ENCODE measurements around the gene GPR85. TPM values are rescaled to one million over a fixed set of nuclear protein-coding genes. Genes with fewer than 3 reads are reported as not detected.
A peak's percentile ranks its signal among the peaks of the same experiment; 100 is the strongest.
"Not testable (repeated sequence)": the region's sequence is repeated elsewhere in the genome, so short reads cannot be mapped to it uniquely, and the experiment has no call there.

GPR85 gene, protein sequence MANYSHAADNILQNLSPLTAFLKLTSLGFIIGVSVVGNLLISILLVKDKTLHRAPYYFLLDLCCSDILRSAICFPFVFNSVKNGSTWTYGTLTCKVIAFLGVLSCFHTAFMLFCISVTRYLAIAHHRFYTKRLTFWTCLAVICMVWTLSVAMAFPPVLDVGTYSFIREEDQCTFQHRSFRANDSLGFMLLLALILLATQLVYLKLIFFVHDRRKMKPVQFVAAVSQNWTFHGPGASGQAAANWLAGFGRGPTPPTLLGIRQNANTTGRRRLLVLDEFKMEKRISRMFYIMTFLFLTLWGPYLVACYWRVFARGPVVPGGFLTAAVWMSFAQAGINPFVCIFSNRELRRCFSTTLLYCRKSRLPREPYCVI
- not detected for total RNA-seq
- 0 reads per million in 2 donors for total RNA-seq

- H3K4me1 Mint-ChIP-seq = peaks cover 7% of the 10 kb centered on the region
- DNase-seq = peak in 2 of 3 donors; percentile 4 to 10
- no peak within 1 kb of the TSS for H3K27ac Mint-ChIP-seq
- H3K36me3 Mint-ChIP-seq (ENCODE audit: low read depth) = no peaks in the 10 kb centered on the region
- H3K27me3 Mint-ChIP-seq = peaks cover 53% of the 10 kb centered on the region
- H3K9me3 ChIP-seq (ENCODE audit: control insufficient read depth, low read length, poor library complexity, severe bottlenecking) = no peaks in the 10 kb centered on the region
- ATAC-seq = peak; percentile 70
- peak within 1 kb of the TSS; percentile 63 for H3K4me3 Mint-ChIP-seq
Measured at GRCh38 chr7:113086431-113086888, at the start of gene GPR85. Gene GPR85 (minus strand): TSS chr7:113086827. CDS start chr7:113084721, 2,106 bp downstream.

GRCh38 chr7:113134025-113134424 lies 47.4 kb upstream of the GPR85 start:
- Mint-ChIP-seq H3K27me3 (peaks cover 16% of the 10 kb centered on the region), H3K36me3 (ENCODE audit: low read depth) (no peaks in the 10 kb centered on the region), H3K4me1 (no peaks in the 10 kb centered on the region), H3K27ac (no peak overlapping the region), H3K4me3 (no peak overlapping the region)
- no peaks in the 10 kb centered on the region for H3K9me3 ChIP-seq (ENCODE audit: control insufficient read depth, low read length, poor library complexity, severe bottlenecking)
- no peak for DNase-seq
- ATAC-seq = no peak

GRCh38 chr7:113131367-113131766 lies 44.7 kb upstream of the GPR85 start:
- no peaks in the 10 kb centered on the region for H3K9me3 ChIP-seq (ENCODE audit: control insufficient read depth, low read length, poor library complexity, severe bottlenecking)
- DNase-seq = no peak
- no peak for ATAC-seq
- Mint-ChIP-seq H3K4me3 (no peak overlapping the region), H3K27ac (no peak overlapping the region), H3K27me3 (peaks cover 10% of the 10 kb centered on the region), H3K4me1 (no peaks in the 10 kb centered on the region), H3K36me3 (ENCODE audit: low read depth) (no peaks in the 10 kb centered on the region)

DNA sequence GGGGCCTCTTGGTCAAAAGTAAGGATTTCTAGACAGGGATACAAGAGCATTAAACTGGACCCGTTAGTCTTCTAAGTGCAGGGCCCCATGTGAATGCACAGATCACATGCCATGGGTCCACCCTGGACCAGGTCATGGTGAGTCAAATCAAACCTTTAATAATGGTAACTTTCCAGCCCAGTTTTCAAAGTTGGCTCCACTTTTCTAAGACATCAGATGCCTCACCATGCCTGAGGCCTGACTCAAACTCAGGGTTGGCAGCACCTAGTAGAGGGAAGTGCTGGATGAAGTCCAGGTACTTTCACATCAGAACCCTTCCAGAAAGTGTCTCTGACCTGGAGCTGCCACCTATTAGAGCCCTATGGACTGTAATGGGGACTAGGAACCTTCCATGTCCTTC lies 41.4 kb upstream of the GPR85 start:
- Mint-ChIP-seq H3K27me3 (peaks cover 12% of the 10 kb centered on the region), H3K4me3 (no peak overlapping the region), H3K4me1 (no peaks in the 10 kb centered on the region), H3K27ac (no peak overlapping the region), H3K36me3 (ENCODE audit: low read depth) (no peaks in the 10 kb centered on the region)
- no peak for ATAC-seq
- DNase-seq = no peak
- no peaks in the 10 kb centered on the region for H3K9me3 ChIP-seq (ENCODE audit: control insufficient read depth, low read length, poor library complexity, severe bottlenecking)

- H3K9me3 ChIP-seq (ENCODE audit: control insufficient read depth, low read length, poor library complexity, severe bottlenecking) = no peaks in the 10 kb centered on the region
- DNase-seq (no peak), ATAC-seq (no peak)
- peaks cover 8% of the 10 kb centered on the region for H3K27me3 Mint-ChIP-seq
- H3K36me3 Mint-ChIP-seq (ENCODE audit: low read depth) = no peaks in the 10 kb centered on the region
- H3K4me1 Mint-ChIP-seq = no peaks in the 10 kb centered on the region
- H3K4me3 Mint-ChIP-seq = no peak overlapping the region
- H3K27ac Mint-ChIP-seq = no peak overlapping the region
Measured at GRCh38 chr7:113125728-113126127, 39.1 kb upstream of the GPR85 start.

DNA sequence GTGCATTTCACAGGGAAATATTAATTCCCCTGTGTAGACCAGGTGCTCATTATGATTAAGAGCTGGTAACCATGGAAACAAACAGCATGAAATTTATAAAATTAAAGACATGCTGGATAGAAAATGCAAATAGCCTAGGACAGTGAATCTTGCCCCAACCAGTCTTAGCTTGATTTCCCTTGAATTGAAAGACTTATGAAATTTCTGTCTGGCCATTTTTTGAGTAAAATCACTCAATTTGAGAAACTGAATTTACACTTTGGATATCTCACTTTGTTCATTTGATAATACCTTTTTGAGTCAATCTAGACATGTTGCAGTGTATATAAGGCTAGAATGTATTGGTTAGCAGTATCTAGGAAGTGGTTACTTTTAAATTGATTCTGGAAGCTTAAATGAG lies 36.1 kb upstream of the GPR85 start:
- Mint-ChIP-seq H3K4me1 (peaks cover 3% of the 10 kb centered on the region), H3K27me3 (peaks cover 8% of the 10 kb centered on the region), H3K27ac (no peak overlapping the region), H3K36me3 (ENCODE audit: low read depth) (peaks cover 2% of the 10 kb centered on the region), H3K4me3 (no peak overlapping the region)
- DNase-seq = no peak
- no peak for ATAC-seq
- no peaks in the 10 kb centered on the region for H3K9me3 ChIP-seq (ENCODE audit: control insufficient read depth, low read length, poor library complexity, severe bottlenecking)

- H3K27me3 Mint-ChIP-seq = peaks cover 8% of the 10 kb centered on the region
- H3K9me3 ChIP-seq (ENCODE audit: control insufficient read depth, low read length, poor library complexity, severe bottlenecking) = no peaks in the 10 kb centered on the region
- ATAC-seq (no peak), DNase-seq (no peak)
- H3K4me1 Mint-ChIP-seq = peaks cover 6% of the 10 kb centered on the region
- H3K4me3 Mint-ChIP-seq = no peak overlapping the region
- H3K27ac Mint-ChIP-seq = no peak overlapping the region
- H3K36me3 Mint-ChIP-seq (ENCODE audit: low read depth) = peaks cover 2% of the 10 kb centered on the region
Measured at GRCh38 chr7:113120647-113121046, 34.0 kb upstream of the GPR85 start.

GRCh38 chr7:113119429-113119828 lies 32.8 kb upstream of the GPR85 start:
- ATAC-seq (no peak), DNase-seq (no peak)
- H3K36me3 Mint-ChIP-seq (ENCODE audit: low read depth) = peaks cover 2% of the 10 kb centered on the region

DNA sequence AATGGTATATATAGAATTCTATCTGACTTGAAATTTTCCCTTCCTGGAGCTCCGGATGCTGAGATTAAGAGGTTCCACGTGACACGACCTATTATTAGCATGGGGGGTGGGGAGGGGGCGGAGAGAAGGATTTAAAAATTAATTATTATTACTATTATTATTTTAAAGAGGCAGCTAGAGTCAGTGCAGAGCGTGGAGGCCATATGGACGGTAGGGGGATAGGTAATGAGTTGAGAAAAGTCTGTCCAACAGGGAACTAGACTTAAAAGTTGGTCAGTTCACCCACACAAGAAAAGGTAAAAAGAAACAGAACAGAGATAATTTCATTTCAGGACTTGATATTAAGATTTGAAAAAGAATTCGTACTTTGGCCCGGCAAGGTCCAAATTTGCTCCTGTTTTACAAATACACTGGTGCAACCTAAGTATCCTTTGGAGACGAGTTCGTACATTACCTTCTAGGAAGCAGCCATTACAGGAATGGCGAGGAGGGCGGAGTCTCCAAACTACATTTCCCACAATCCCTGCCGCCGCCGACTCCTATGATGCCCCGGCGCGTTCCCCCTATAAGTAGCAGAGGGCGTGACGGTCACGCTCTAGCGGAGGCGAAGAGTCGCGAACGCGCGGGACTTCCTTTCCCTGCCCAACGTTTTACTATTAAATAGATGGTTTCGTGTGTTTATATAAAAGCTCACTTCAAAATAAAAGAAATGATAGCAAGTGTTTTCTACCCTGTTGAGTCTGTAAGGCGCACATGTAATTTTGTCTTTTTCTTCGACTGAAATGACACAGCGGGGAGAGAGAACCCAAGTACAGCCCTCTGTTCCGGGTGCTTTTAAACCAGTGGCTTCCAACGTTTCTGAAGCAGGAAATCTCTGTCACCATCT lies 31.7 kb upstream of the GPR85 start, which contains the start of gene SMIM30:
TSS of gene SMIM30 (minus strand) at position 481 of the 886 bp plus-strand sequence. CDS start 976 bp downstream, outside the sequence.
- DNase-seq (peak; percentile 72 to 78 (median 78)), ATAC-seq (peak; percentile 100)
- peak within 1 kb of the TSS; percentile 92 for H3K4me3 Mint-ChIP-seq
- no peaks in the 10 kb centered on the region for H3K9me3 ChIP-seq (ENCODE audit: control insufficient read depth, low read length, poor library complexity, severe bottlenecking)
- H3K4me1 Mint-ChIP-seq = peaks cover 11% of the 10 kb centered on the region
- peaks cover 2% of the 10 kb centered on the region for H3K36me3 Mint-ChIP-seq (ENCODE audit: low read depth)
- H3K27me3 Mint-ChIP-seq = no peaks in the 10 kb centered on the region
- peak within 1 kb of the TSS; percentile 87 for H3K27ac Mint-ChIP-seq

More at GRCh38 chr7:113119429-113119828, 32.8 kb upstream of the GPR85 start:
- peak overlapping the region; percentile 87 for H3K27ac Mint-ChIP-seq
- H3K9me3 ChIP-seq (ENCODE audit: control insufficient read depth, low read length, poor library complexity, severe bottlenecking) = no peaks in the 10 kb centered on the region
- no peaks in the 10 kb centered on the region for H3K27me3 Mint-ChIP-seq
- peak overlapping the region; percentile 19 for H3K4me3 Mint-ChIP-seq
- peaks cover 9% of the 10 kb centered on the region for H3K4me1 Mint-ChIP-seq

- peaks cover 11% of the 10 kb centered on the region for H3K4me1 Mint-ChIP-seq
- not testable (repeated sequence) for H3K27me3 Mint-ChIP-seq; H3K36me3 Mint-ChIP-seq (ENCODE audit: low read depth); H3K9me3 ChIP-seq (ENCODE audit: control insufficient read depth, low read length, poor library complexity, severe bottlenecking); ATAC-seq; H3K27ac Mint-ChIP-seq; DNase-seq
- peak overlapping the region; percentile 92 for H3K4me3 Mint-ChIP-seq
Measured at GRCh38 chr7:113117374-113117774, 30.7 kb upstream of the GPR85 start.

GRCh38 chr7:113113912-113114311 lies 27.3 kb upstream of the GPR85 start:
- Mint-ChIP-seq H3K27ac (no peak overlapping the region), H3K27me3 (no peaks in the 10 kb centered on the region), H3K36me3 (ENCODE audit: low read depth) (peaks cover 7% of the 10 kb centered on the region), H3K4me1 (peaks cover 13% of the 10 kb centered on the region), H3K4me3 (no peak overlapping the region)
- no peaks in the 10 kb centered on the region for H3K9me3 ChIP-seq (ENCODE audit: control insufficient read depth, low read length, poor library complexity, severe bottlenecking)
- DNase-seq = no peak
- no peak for ATAC-seq

GRCh38 chr7:113109718-113110117 lies 23.1 kb upstream of the GPR85 start:
- peaks cover 5% of the 10 kb centered on the region for H3K36me3 Mint-ChIP-seq (ENCODE audit: low read depth)
- DNase-seq (no peak), ATAC-seq (no peak)
- no peak overlapping the region for H3K27ac Mint-ChIP-seq
- no peaks in the 10 kb centered on the region for H3K27me3 Mint-ChIP-seq
- no peaks in the 10 kb centered on the region for H3K9me3 ChIP-seq (ENCODE audit: control insufficient read depth, low read length, poor library complexity, severe bottlenecking)
- H3K4me3 Mint-ChIP-seq = no peak overlapping the region
- peaks cover 8% of the 10 kb centered on the region for H3K4me1 Mint-ChIP-seq

- ATAC-seq (no peak), DNase-seq (no peak)
- H3K9me3 ChIP-seq (ENCODE audit: control insufficient read depth, low read length, poor library complexity, severe bottlenecking) = no peaks in the 10 kb centered on the region
- no peak overlapping the region for H3K27ac Mint-ChIP-seq
- no peak overlapping the region for H3K4me3 Mint-ChIP-seq
- H3K36me3 Mint-ChIP-seq (ENCODE audit: low read depth) = peaks cover 5% of the 10 kb centered on the region
- H3K4me1 Mint-ChIP-seq = no peaks in the 10 kb centered on the region
- peaks cover 40% of the 10 kb centered on the region for H3K27me3 Mint-ChIP-seq
Measured at GRCh38 chr7:113100121-113100603, 13.5 kb upstream of the GPR85 start.
